ENCODE measurements around the gene GJB2.

Gene GJB2

DNA sequence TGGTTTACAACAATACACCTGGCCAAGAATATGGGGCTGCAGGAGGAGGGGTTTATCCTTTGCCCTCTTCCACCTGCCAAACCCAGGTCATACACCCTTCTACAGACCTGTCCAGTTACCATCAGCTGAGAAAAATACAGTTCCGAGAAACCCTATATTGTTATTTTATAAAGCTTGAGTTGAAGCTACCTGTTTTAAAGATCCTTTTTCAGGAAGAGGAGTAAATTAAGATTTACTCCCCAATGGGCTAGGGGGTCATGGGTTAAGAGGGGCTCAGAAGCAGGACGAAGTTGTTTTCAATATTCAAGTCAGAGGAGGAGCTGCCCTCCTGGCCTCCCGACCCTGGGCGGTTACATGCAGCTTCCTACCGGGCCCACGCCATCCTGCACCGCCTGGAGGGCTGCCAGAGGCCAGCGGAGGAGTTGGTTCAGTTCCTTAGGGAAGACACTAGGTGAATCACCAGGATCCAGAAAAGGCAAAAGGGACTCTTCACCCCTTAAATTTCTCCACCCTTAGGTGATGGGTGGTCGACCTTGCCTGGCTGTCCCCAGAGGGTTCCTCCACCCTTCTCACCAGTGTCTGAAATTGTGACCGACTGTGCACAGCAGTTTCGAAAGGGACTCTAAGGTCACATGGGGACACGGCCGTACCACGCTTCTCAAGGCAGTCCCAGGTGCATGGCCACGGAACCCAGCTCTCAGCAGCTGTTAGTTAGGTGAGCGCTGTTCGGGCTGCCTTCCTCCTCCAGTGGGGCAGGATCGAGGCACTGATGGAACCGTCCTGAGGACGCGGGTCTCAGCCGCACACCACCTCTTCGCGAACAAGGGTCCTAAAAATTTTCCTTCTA is 1.2 kb downstream of the GJB2 start:
- DNase-seq: no peak

DNA sequence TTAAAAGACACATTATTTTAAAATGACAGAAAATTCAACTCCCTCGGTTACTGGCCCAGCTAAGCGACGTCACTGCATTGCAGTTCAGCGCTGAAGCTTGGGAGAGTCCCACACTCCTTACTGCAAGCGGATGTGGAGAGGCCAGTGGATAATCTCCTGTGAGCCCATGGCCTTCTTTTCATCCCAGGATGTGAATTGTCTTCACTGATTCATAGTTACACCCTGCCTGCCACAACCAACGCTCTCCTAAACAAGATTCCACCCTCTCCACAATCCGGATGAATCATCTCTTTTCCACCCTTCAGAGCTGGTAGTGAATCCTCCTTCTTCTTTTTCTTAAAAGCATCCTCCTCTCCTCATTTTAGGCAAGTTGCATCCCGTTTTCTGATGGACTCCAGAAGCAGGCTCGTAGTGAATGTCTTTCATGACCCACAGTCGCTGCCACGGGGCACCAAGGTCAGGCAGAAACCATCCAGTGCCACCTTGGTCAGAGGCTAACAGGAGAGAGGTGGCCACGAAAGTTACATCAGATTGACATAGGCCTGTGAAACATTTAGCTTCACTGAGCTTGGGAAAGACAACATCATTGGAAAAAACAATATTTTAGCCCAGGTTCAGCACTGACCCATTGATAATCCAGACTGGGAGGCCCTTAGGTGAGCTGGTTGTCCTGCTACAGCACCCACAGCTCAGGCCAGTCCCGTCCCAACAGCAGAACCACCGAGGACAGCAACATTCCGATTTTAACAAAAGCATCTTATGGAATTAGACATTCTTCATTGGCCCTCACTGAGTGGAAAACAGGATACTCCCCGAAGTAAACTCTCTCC is 2.0 kb downstream of the GJB2 start:
- no peak for DNase-seq

DNA sequence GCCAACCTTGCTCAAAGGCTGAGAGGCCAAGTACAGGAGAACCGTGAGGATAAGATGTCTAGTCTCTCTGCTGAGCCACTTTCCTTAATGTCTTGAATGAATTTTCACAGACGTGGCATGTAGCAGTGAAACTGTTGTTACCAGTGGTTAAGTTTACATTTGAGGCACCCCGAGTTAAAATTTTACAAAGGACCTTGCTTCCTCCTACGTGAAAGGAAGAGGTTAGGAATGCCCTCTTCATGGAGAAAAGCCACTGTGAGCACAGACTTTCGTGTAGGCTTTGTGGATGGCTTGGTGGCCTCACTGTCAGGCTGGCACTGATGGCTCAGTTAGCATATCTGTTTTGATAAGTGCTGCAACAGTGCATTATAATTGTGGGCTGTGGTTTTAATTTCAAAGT is 2.7 kb downstream of the GJB2 start:
- DNase-seq: no peak

DNA sequence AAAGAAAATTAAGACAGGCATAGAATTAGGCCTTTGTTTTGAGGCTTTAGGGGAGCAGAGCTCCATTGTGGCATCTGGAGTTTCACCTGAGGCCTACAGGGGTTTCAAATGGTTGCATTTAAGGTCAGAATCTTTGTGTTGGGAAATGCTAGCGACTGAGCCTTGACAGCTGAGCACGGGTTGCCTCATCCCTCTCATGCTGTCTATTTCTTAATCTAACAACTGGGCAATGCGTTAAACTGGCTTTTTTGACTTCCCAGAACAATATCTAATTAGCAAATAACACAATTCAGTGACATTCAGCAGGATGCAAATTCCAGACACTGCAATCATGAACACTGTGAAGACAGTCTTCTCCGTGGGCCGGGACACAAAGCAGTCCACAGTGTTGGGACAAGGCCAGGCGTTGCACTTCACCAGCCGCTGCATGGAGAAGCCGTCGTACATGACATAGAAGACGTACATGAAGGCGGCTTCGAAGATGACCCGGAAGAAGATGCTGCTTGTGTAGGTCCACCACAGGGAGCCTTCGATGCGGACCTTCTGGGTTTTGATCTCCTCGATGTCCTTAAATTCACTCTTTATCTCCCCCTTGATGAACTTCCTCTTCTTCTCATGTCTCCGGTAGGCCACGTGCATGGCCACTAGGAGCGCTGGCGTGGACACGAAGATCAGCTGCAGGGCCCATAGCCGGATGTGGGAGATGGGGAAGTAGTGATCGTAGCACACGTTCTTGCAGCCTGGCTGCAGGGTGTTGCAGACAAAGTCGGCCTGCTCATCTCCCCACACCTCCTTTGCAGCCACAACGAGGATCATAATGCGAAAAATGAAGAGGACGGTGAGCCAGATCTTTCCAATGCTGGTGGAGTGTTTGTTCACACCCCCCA is 3.8 kb downstream of the GJB2 start:
- DNase-seq: peak; percentile 87

DNA sequence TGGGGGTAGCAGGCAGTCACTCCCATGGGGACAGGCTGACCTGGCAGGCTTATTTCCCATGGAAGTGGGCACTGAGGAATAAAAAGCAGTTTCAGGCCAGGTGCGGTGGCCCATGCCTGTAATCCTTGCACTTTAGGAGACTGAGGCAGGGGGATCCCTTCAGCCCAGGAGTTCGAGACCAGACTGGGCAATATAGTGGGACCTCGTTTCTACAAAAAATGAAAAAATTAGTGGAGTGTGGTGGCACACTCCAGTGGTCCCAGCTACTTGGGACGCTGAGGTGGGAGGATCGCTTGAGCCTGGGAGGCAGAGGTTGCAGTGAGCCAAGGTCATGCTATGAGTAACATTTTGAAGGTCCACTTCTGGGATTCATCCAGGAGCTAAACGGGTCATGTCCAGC is 6.0 kb downstream of the GJB2 start:
- DNase-seq: no peak

- no peak for DNase-seq
These were observed 7.2 kb downstream of the GJB2 start for GRCh38 chr13:20185366-20186056.

DNA sequence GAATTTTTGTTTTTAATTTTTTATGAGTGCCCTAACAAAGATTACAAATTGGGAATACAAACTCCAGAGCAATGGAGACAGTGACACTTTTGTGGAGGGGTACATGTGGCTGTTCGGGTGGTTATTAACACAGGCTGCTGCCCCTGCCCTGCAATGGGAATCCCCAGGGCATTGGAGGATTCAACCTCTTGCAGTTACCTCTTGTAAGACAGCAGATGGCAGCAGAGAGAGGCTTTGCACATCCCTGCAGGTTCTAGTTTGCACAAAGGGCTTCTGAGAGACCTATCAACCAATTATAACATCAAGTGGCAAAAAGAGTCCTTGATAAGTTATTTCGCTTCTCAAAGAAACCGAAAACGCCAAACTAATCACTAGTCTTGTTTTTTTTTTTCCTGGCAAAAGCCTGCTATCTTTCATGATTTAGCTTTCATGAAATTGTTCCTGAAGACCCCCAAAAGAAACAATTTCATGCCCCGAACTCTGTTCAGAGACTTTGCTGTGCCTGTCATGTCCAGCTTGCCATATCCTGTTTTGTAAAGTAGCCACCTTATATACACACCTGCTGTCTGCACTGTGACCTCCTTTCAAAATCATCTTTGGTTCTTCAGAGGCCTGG is 10.4 kb downstream of the GJB2 start:
- peak; percentile 61 for DNase-seq

DNA sequence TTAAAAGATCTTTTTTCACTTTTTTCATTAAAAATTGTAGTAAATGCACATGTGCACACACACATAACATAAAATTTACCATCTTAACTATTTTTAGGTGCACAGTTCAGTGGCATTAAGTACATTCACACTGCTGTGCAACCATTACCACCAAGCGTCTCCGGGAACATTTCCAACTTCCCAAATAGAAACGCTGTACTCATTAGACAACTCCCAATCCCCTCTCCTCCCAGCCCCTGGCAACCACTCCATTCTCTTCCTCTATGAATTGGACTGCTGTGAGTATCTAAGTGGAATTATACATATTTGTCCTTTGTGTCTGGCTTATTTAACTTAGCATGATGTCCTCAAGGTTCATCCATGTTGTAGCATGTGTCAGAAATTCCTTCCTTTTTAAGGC is 11.6 kb downstream of the GJB2 start:
- no peak for DNase-seq

GRCh38 chr13:20178156-20178555 is 14.6 kb downstream of the GJB2 start:
- no peak for DNase-seq

- no peak for DNase-seq
These were observed 15.5 kb downstream of the GJB2 start for GRCh38 chr13:20177049-20177831.

DNA sequence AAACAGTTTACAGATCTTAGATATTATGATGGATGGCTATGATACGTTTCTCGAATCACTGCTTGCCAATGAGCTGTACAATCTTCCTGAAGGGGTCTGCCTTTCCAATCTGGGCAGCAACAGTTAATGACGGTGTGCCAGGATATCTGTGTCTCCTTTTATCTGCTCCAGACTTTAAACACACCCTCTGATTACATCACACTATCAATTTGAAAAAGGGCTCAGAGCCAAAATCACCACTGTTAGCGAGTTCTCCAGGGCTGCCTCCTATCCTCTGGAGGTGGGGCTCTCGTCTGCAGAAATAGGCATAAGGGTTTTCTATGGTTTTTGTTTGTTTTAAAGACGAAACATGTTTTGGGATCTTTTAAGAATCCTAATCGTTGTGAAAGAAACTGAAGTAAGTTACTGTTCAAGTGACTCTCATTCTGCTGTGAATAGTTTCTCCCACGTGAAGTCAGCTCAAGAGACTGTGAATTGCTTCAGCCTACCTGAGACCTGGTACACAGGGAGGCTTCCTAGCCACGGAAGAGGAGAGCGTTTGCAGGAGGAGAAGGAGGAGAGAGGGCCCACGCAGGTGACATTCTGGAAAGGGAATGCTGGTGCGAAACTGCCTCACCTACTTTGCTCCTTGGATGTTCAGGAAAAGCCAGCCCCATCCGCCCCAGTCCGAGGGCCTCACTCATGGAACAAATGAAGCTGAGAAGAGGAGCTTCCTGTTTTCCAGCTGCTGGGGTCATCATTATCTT is 16.7 kb downstream of the GJB2 start:
- DNase-seq: no peak

GRCh38 chr13:20175406-20175794 is 17.3 kb downstream of the GJB2 start:
- no peak for DNase-seq

DNA sequence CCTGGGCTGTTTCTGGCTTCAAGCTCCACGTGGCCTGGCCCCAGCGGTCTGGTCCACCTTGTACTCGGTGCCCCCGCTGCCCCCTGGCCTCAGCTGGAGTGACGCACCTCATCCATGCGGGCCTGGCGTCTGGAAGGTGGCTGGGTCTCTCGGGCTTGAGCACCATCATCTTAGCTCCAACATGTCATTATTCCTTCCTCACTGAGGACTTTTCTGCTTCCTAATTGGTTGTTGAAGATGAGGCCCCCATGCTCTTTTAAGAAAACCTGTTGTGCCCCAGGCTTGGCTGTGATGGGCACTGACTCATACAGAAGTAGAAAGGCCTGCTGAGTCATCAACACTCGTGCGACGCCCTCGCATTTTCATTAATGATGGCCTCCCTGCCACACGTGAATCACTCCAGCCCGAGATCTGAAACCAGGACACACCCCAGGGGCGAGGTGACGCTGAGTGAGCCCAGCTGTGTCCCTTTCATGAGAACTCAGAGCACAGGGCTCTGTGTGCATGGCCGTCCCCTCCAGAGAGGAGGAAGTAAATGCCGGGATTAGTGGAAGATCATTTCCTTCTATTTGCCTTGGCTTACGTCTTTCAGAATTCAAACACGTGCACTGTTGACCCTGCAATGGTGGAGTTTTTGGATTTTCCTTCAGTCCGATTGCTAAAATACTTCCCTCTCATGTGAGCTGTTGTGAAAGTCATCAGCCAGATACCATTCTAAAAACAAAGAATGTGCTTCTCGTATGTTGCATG is 17.9 kb downstream of the GJB2 start:
- peak; percentile 91 for DNase-seq

DNA sequence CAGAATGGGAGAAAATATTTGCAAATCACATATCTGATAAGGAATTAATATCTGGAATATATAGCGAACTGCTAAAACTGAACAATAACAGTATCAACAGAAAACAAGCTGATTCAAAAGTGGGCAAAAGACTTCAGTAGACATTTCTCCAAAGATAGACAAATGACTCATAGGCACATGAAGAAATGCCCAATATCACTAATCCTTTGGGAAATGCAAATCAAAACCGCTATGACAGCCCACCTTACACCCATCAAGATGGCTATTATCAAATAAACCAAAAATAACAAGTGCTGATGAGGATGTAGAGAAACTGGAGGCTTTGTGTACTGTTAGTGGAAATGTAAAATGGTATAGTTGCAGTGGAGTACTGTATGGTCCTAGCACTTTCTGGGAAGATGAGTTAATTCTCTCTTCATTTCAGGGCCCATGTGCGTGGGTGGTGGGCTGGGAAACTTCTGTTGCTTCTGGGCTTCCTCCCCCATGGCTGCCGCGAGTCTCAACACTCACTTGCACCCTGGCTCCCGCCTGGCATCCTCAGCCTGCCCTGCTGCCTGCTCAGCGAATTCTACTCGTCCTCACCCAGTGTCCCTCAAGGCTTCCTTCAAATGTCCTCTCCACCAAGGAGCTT is 19.5 kb downstream of the GJB2 start:
- DNase-seq: no peak

- no peak for DNase-seq
These were observed 21.4 kb downstream of the GJB2 start for GRCh38 chr13:20171364-20171763.

DNA sequence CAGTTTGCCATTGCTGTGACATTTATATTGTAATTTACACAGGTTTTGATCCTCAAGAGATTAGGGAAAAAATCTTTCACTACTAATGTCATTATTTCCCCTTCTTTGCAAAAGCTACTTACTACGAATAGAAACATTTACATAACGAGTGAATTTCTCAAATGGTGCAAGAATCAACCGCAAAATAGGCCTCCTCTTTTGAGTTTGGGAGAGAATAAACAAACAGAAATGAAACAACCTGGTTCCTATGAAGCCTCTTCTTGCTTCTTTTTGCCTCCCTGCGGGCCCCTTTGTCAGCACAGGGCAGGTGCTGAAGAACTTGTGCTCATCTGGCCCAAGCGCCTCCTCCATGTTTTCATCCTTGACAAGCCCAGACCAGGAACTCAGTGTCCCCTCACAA is 21.8 kb downstream of the GJB2 start:
- DNase-seq: peak; percentile 48

DNA sequence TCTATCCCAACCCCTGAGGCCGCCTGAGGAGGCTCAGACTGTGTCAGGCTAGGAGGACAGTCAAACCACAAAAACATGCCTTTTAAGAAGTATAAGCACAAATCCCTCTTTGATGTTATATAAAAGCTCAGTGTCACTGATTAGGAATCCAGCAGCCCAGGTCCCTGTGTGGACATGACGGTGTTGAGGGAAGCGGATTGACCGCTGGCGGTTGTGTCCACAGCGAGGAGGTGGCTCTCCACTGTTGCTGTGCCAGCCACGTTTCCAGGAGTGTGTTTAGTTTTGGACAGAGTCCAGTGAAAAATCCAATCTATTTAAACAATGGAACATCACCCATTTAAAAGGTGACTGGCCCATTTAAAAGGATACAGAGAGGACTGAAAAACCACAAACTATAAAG is 24.3 kb downstream of the GJB2 start:
- DNase-seq: no peak

GRCh38 chr13:20165417-20166257 is 27.1 kb downstream of the GJB2 start:
- DNase-seq: no peak
